K562 (cell line): ENCODE results near the gene NFKBIA. TPM values are rescaled to one million over a fixed set of nuclear protein-coding genes. Genes with fewer than 3 reads are reported as not detected.

Experiments
- ARID1B ChIP-seq: fragments of 450-650 bp; IDR thresholded peaks from 2 replicates; pipeline ENCODE4 v1.6.1; 2016; ENCODE audit warnings: antibody characterized with exemption, mild to moderate bottlenecking, inconsistent platforms
- BDP1 ChIP-seq: IDR thresholded peaks from 3 replicates; pipeline ENCODE4 v1.6.1; 2011; ENCODE audit not compliant: insufficient read length, insufficient read depth
- BRF2 ChIP-seq: IDR thresholded peaks from 3 replicates; pipeline ENCODE4 v1.6.1; 2011; ENCODE audit warnings: borderline replicate concordance, mild to moderate bottlenecking; ENCODE audit not compliant: insufficient read length, insufficient read depth
- CBX1 ChIP-seq: sonication (generic); IDR thresholded peaks from 2 replicates; pipeline ENCODE4 v1.6.1; 2016; ENCODE audit warnings: antibody characterized with exemption, low read depth, mild to moderate bottlenecking
- CTCFL ChIP-seq: IDR thresholded peaks from 2 replicates; pipeline ENCODE4 v1.6.1; 2011; ENCODE audit warnings: borderline replicate concordance, low read depth, mild to moderate bottlenecking, moderate library complexity, low read length; ENCODE audit not compliant: insufficient read depth, poor library complexity, severe bottlenecking
- FOS ChIP-seq: IDR thresholded peaks from 3 replicates; pipeline ENCODE4 v1.6.1; 2011; ENCODE audit not compliant: insufficient read length; ENCODE audit errors: extremely low read depth
- FUS ChIP-seq: fragments of 200-400 bp; formaldehyde crosslinking; optimal IDR thresholded peaks from 2 replicates; pipeline ENCODE3; 2017; ENCODE audit warnings: low read depth, low read length
- GTF2E2 ChIP-seq: fragments of 200-800 bp; sonication (Bioruptor generic); IDR thresholded peaks from 2 replicates; pipeline ENCODE4 v1.6.1; 2016; ENCODE audit warnings: missing genetic modification characterization, missing compliant biosample characterization
- HBP1 ChIP-seq: fragments of 450-650 bp; formaldehyde crosslinking; IDR thresholded peaks from 2 replicates; pipeline ENCODE4 v1.4.0; 2022; ENCODE audit warnings: missing genetic modification characterization
- MXD1 ChIP-seq: fragments of 250-450 bp; sonication (Bioruptor Pico); IDR thresholded peaks from 2 replicates; pipeline ENCODE4 v1.8.0; 2021; ENCODE audit warnings: borderline replicate concordance, mild to moderate bottlenecking, moderate library complexity; ENCODE audit not compliant: poor library complexity, severe bottlenecking
- NR0B1 ChIP-seq: fragments of 450-650 bp; IDR thresholded peaks from one replicate; pipeline ENCODE4 v1.6.1; 2018; ENCODE audit warnings: mild to moderate bottlenecking, moderate library complexity; ENCODE audit not compliant: partially characterized antibody
- PREB ChIP-seq: sonication (generic); formaldehyde crosslinking; IDR thresholded peaks from 2 replicates; pipeline ENCODE4 v1.8.1; 2023; ENCODE audit warnings: mild to moderate bottlenecking, missing genetic modification reagents
- RNF2 ChIP-seq: sonication (generic); IDR thresholded peaks from 2 replicates; pipeline ENCODE4 v1.6.1; 2016
- SRSF7 ChIP-seq: fragments of 200-400 bp; formaldehyde crosslinking; optimal IDR thresholded peaks from 2 replicates; pipeline ENCODE3; 2017; ENCODE audit warnings: mild to moderate bottlenecking, low read depth, low read length
- SRSF9 ChIP-seq: fragments of 200-400 bp; formaldehyde crosslinking; IDR thresholded peaks from 2 replicates; pipeline ENCODE4 v1.6.1; 2017; ENCODE audit warnings: low read depth, low read length, borderline replicate concordance
- TCFL5 ChIP-seq: fragments of 250-450 bp; sonication (Bioruptor Pico); conservative IDR thresholded peaks from 2 replicates; pipeline ENCODE4 v1.6.1; 2021; ENCODE audit warnings: mild to moderate bottlenecking, moderate library complexity, matching md5 sums
- ZNF695 ChIP-seq: fragments of 450-650 bp; formaldehyde crosslinking; IDR thresholded peaks from 2 replicates; pipeline ENCODE4 v1.4.0; 2020; ENCODE audit warnings: mild to moderate bottlenecking, moderate library complexity
- polyA plus RNA-seq, 8 experiments: library from polyadenylated mRNA; depleted of rRNA in 4 of 8; stranded (reverse) in 5 of 8; unstranded in 3 of 8; fragments of >200 nt; fragmentation: Nextera tagmentation in 2 of 8; fragmentation: Illumina TruSeq in 1 of 8; extraction: Ambion mirVana in 2 of 8; extraction: Trizol in 1 of 8; gene quantifications; 2 replicates each; pipeline versions ENCODE4 v1.2.1 to v1.2.3, GENCODE V29; 2011 to 2014; ENCODE audit warnings: inconsistent platforms in 1 of 8, missing spikeins in 1 of 8
- total RNA-seq, 7 experiments: library from RNA; depleted of rRNA in 6 of 7; stranded (reverse); fragments of >200 nt in 6 of 7; fragmentation: Illumina TruSeq in 2 of 7; extraction: Trizol in 2 of 7; gene quantifications; 2 replicates each; pipeline versions ENCODE4 v1.2.1 to v1.2.3, GENCODE V29; 2011 to 2021; ENCODE audit warnings: low replicate concordance in 1 of 7

The NFKBIA gene
- total and polyA plus RNA-seq, 9 of the 15 experiments (the other 6 are each of a cell fraction or from before 2014, with no cell fraction given): 6.9 to 31.8 (median 18.2) TPM

GRCh38 chr14:35355981-35356841 is 48.3 kb downstream of the NFKBIA start (continued):
- TF ChIP-seq GTF2E2 (tag) (no peak), BDP1 (no peak), CBX1 (no peak), FOS (peak; percentile 32), RNF2 (no peak), CTCFL (no peak), MXD1 (CRISPR knock-in tag) (no peak), ARID1B (peak; percentile 81), ZNF695 (CRISPR knock-in tag) (no peak), PREB (no peak), NR0B1 (no peak), SRSF9 (no peak), BRF2 (no peak), HBP1 (CRISPR knock-in tag) (no peak), SRSF7 (no peak), FUS (no peak), TCFL5 (CRISPR knock-in tag) (no peak)
